Measurements from ENCODE around the gene TSPAN5.

TSPAN5 gene

GRCh38 chr4:98687876-98688275 lies 29.5 kb upstream of the TSPAN5 start:
- Histone ChIP-seq H3K4me1 (ENCODE audit: insufficient read depth, low read length) (peaks cover 19% of the 10 kb centered on the region), H3K9ac (ENCODE audit: low read depth, low read length) (no peak overlapping the region), H3K27ac (ENCODE audit: low read depth, low read length) (no peak overlapping the region), H3K9me3 (ENCODE audit: insufficient read depth, low read depth, low read length) (no peaks in the 10 kb centered on the region), H3K4me3 (ENCODE audit: low read length) (no peak overlapping the region), H3K27me3 (ENCODE audit: insufficient read depth, low read length) (no peaks in the 10 kb centered on the region), H3K36me3 (ENCODE audit: insufficient read depth, low read length) (no peaks in the 10 kb centered on the region)
- 96% methylated on average over 1 of the region's 1 CpG for WGBS

- Histone ChIP-seq H3K9me3 (ENCODE audit: insufficient read depth, low read depth, low read length) (no peaks in the 10 kb centered on the region), H3K4me1 (ENCODE audit: insufficient read depth, low read length) (peaks cover 19% of the 10 kb centered on the region), H3K9ac (ENCODE audit: low read depth, low read length) (no peak overlapping the region), H3K36me3 (ENCODE audit: insufficient read depth, low read length) (no peaks in the 10 kb centered on the region), H3K27me3 (ENCODE audit: insufficient read depth, low read length) (no peaks in the 10 kb centered on the region), H3K27ac (ENCODE audit: low read depth, low read length) (no peak overlapping the region), H3K4me3 (ENCODE audit: low read length) (no peak overlapping the region)
- 84% methylated on average over 1 of the region's 1 CpG for WGBS
Observed at GRCh38 chr4:98686847-98687246, 28.4 kb upstream of the TSPAN5 start.

- no peak overlapping the region for H3K9ac ChIP-seq (ENCODE audit: low read depth, low read length)
Observed at GRCh38 chr4:98686043-98686707, 27.8 kb upstream of the TSPAN5 start.

GRCh38 chr4:98685225-98686042 lies 27.0 kb upstream of the TSPAN5 start:
- Histone ChIP-seq H3K9ac (ENCODE audit: low read depth, low read length) (no peak overlapping the region), H3K9me3 (ENCODE audit: insufficient read depth, low read depth, low read length) (no peaks in the 10 kb centered on the region), H3K36me3 (ENCODE audit: insufficient read depth, low read length) (no peaks in the 10 kb centered on the region), H3K4me3 (ENCODE audit: low read length) (no peak overlapping the region), H3K27me3 (ENCODE audit: insufficient read depth, low read length) (no peaks in the 10 kb centered on the region), H3K4me1 (ENCODE audit: insufficient read depth, low read length) (peaks cover 19% of the 10 kb centered on the region), H3K27ac (ENCODE audit: low read depth, low read length) (no peak overlapping the region)
- 83% methylated on average over 4 of the region's 8 CpGs for WGBS

More at GRCh38 chr4:98686043-98686707, 27.8 kb upstream of the TSPAN5 start:
- Histone ChIP-seq H3K27ac (ENCODE audit: low read depth, low read length) (no peak overlapping the region), H3K4me1 (ENCODE audit: insufficient read depth, low read length) (peaks cover 19% of the 10 kb centered on the region), H3K36me3 (ENCODE audit: insufficient read depth, low read length) (no peaks in the 10 kb centered on the region), H3K9me3 (ENCODE audit: insufficient read depth, low read depth, low read length) (no peaks in the 10 kb centered on the region), H3K27me3 (ENCODE audit: insufficient read depth, low read length) (no peaks in the 10 kb centered on the region), H3K4me3 (ENCODE audit: low read length) (no peak overlapping the region)
- WGBS: 100% methylated on average over 1 of the region's 3 CpGs

GRCh38 chr4:98682719-98683118 lies 24.3 kb upstream of the TSPAN5 start:
- 100% methylated on average over 1 of the region's 2 CpGs for WGBS
- Histone ChIP-seq H3K4me3 (ENCODE audit: low read length) (no peak overlapping the region), H3K27ac (ENCODE audit: low read depth, low read length) (no peak overlapping the region), H3K36me3 (ENCODE audit: insufficient read depth, low read length) (no peaks in the 10 kb centered on the region), H3K9me3 (ENCODE audit: insufficient read depth, low read depth, low read length) (no peaks in the 10 kb centered on the region), H3K27me3 (ENCODE audit: insufficient read depth, low read length) (no peaks in the 10 kb centered on the region), H3K4me1 (ENCODE audit: insufficient read depth, low read length) (peaks cover 25% of the 10 kb centered on the region), H3K9ac (ENCODE audit: low read depth, low read length) (no peak overlapping the region)

- Histone ChIP-seq H3K9ac (ENCODE audit: low read depth, low read length) (no peak overlapping the region), H3K27ac (ENCODE audit: low read depth, low read length) (no peak overlapping the region), H3K9me3 (ENCODE audit: insufficient read depth, low read depth, low read length) (no peaks in the 10 kb centered on the region), H3K4me1 (ENCODE audit: insufficient read depth, low read length) (peaks cover 16% of the 10 kb centered on the region), H3K36me3 (ENCODE audit: insufficient read depth, low read length) (no peaks in the 10 kb centered on the region), H3K27me3 (ENCODE audit: insufficient read depth, low read length) (no peaks in the 10 kb centered on the region), H3K4me3 (ENCODE audit: low read length) (no peak overlapping the region)
Observed at GRCh38 chr4:98680806-98681205, 22.4 kb upstream of the TSPAN5 start.

GRCh38 chr4:98679738-98680137 lies 21.3 kb upstream of the TSPAN5 start:
- Histone ChIP-seq H3K36me3 (ENCODE audit: insufficient read depth, low read length) (no peaks in the 10 kb centered on the region), H3K4me1 (ENCODE audit: insufficient read depth, low read length) (peaks cover 6% of the 10 kb centered on the region; the same call in 1 of the 2 replicates), H3K27ac (ENCODE audit: low read depth, low read length) (no peak overlapping the region), H3K27me3 (ENCODE audit: insufficient read depth, low read length) (no peaks in the 10 kb centered on the region), H3K9ac (ENCODE audit: low read depth, low read length) (no peak overlapping the region), H3K9me3 (ENCODE audit: insufficient read depth, low read depth, low read length) (no peaks in the 10 kb centered on the region), H3K4me3 (ENCODE audit: low read length) (no peak overlapping the region)
- 65% methylated on average over 4 of the region's 4 CpGs for WGBS

- 98% methylated on average over 3 of the region's 3 CpGs for WGBS
- Histone ChIP-seq H3K36me3 (ENCODE audit: insufficient read depth, low read length) (no peaks in the 10 kb centered on the region), H3K4me1 (ENCODE audit: insufficient read depth, low read length) (peaks cover 7% of the 10 kb centered on the region; the same call in 1 of the 2 replicates), H3K9me3 (ENCODE audit: insufficient read depth, low read depth, low read length) (no peaks in the 10 kb centered on the region), H3K27ac (ENCODE audit: low read depth, low read length) (no peak overlapping the region), H3K9ac (ENCODE audit: low read depth, low read length) (no peak overlapping the region), H3K27me3 (ENCODE audit: insufficient read depth, low read length) (no peaks in the 10 kb centered on the region), H3K4me3 (ENCODE audit: low read length) (no peak overlapping the region)
Observed at GRCh38 chr4:98677799-98678198, 19.4 kb upstream of the TSPAN5 start.

- H3K4me3 ChIP-seq (ENCODE audit: low read length): no peak overlapping the region
- H3K27me3 ChIP-seq (ENCODE audit: insufficient read depth, low read length): no peaks in the 10 kb centered on the region
- no peaks in the 10 kb centered on the region for H3K36me3 ChIP-seq (ENCODE audit: insufficient read depth, low read length)
- no peak overlapping the region for H3K27ac ChIP-seq (ENCODE audit: low read depth, low read length)
- H3K4me1 ChIP-seq (ENCODE audit: insufficient read depth, low read length): peaks cover 8% of the 10 kb centered on the region
- H3K9ac ChIP-seq (ENCODE audit: low read depth, low read length): no peak overlapping the region
- H3K9me3 ChIP-seq (ENCODE audit: insufficient read depth, low read depth, low read length): no peaks in the 10 kb centered on the region
- 82% methylated on average over 4 of the region's 4 CpGs for whole genome bisulfite sequencing
Observed at GRCh38 chr4:98674404-98675173, 16.2 kb upstream of the TSPAN5 start.

GRCh38 chr4:98673978-98674377 lies 15.6 kb upstream of the TSPAN5 start:
- 85% methylated on average over 6 of the region's 6 CpGs for WGBS
- no peaks in the 10 kb centered on the region for H3K36me3 ChIP-seq (ENCODE audit: insufficient read depth, low read length)
- no peak overlapping the region for H3K9ac ChIP-seq (ENCODE audit: low read depth, low read length)
- H3K27me3 ChIP-seq (ENCODE audit: insufficient read depth, low read length): no peaks in the 10 kb centered on the region
- no peak overlapping the region for H3K4me3 ChIP-seq (ENCODE audit: low read length)
- no peak overlapping the region for H3K27ac ChIP-seq (ENCODE audit: low read depth, low read length)
- peaks cover 7% of the 10 kb centered on the region; the same call in 1 of the 2 replicates for H3K4me1 ChIP-seq (ENCODE audit: insufficient read depth, low read length)
- no peaks in the 10 kb centered on the region for H3K9me3 ChIP-seq (ENCODE audit: insufficient read depth, low read depth, low read length)

- Histone ChIP-seq H3K27ac (ENCODE audit: low read depth, low read length) (no peak overlapping the region), H3K9me3 (ENCODE audit: insufficient read depth, low read depth, low read length) (no peaks in the 10 kb centered on the region), H3K27me3 (ENCODE audit: insufficient read depth, low read length) (no peaks in the 10 kb centered on the region), H3K4me3 (ENCODE audit: low read length) (no peak overlapping the region), H3K4me1 (ENCODE audit: insufficient read depth, low read length) (peaks cover 7% of the 10 kb centered on the region; the same call in 1 of the 2 replicates), H3K36me3 (ENCODE audit: insufficient read depth, low read length) (no peaks in the 10 kb centered on the region), H3K9ac (ENCODE audit: low read depth, low read length) (no peak overlapping the region)
- 90% methylated on average over 4 of the region's 4 CpGs for WGBS
Observed at GRCh38 chr4:98673288-98673644, 14.9 kb upstream of the TSPAN5 start.

All from HUES64 (cell line).